Activated CD8-positive, alpha-beta memory T cell treated with anti-CD3 and anti-CD28 coated beads for 4 hours (primary cell): ENCODE results near the gene KLHL15.
"Not testable (repeated sequence)": the region's sequence is repeated elsewhere in the genome, so short reads cannot be mapped to it uniquely, and the experiment has no call there.

Source experiments
- DNase-seq, 2 donors: peaks; one replicate each; pipeline ENCODE4 v3.0.0-alpha.2; 2020; ENCODE audit warnings: low read depth in 2 of 2

KLHL15 gene

GRCh38 chrX:24027086-24027485, at the start of gene KLHL15:
Gene KLHL15, minus strand, starts transcription at chrX:24027186. Its CDS starts 20,493 bp downstream, at chrX:24006693.
- DNase-seq = no peak

GRCh38 chrX:24069877-24070276, 42.9 kb upstream of the KLHL15 start:
- DNase-seq = no peak

- no peak for DNase-seq
Measured at GRCh38 chrX:24063488-24063887, 36.5 kb upstream of the KLHL15 start.

- DNase-seq = peak in 1 of 2 donors; percentile 0
Measured at GRCh38 chrX:24055043-24055356, 28.0 kb upstream of the KLHL15 start.

- peak; percentile 66 to 77 for DNase-seq
Measured at GRCh38 chrX:24054182-24055042, 27.4 kb upstream of the KLHL15 start, which contains the start of gene EIF2S3. Gene EIF2S3, plus strand, starts transcription at chrX:24054956. Its CDS starts 13 bp downstream, at chrX:24054969.

- not testable (repeated sequence) for DNase-seq
Measured at GRCh38 chrX:24050522-24051318, 23.7 kb upstream of the KLHL15 start.

GRCh38 chrX:24049643-24050042, 22.7 kb upstream of the KLHL15 start:
- DNase-seq = not testable (repeated sequence)

- not testable (repeated sequence) for DNase-seq
Measured at GRCh38 chrX:24046060-24046459, 19.1 kb upstream of the KLHL15 start.

- DNase-seq = no peak
Measured at GRCh38 chrX:24037729-24038128, 10.7 kb upstream of the KLHL15 start.

- DNase-seq = no peak
Measured at GRCh38 chrX:24034485-24034884, 7.5 kb upstream of the KLHL15 start.

GRCh38 chrX:24030597-24030996, 3.6 kb upstream of the KLHL15 start:
- no peak for DNase-seq

GRCh38 chrX:24027985-24028384, 999 bp upstream of the KLHL15 start:
- no peak for DNase-seq

- DNase-seq = no peak
Measured at GRCh38 chrX:24026432-24026831, 554 bp downstream of the KLHL15 start.

- DNase-seq = no peak
Measured at GRCh38 chrX:24025741-24026403, 1.1 kb downstream of the KLHL15 start.

GRCh38 chrX:24024819-24025740, 1.9 kb downstream of the KLHL15 start:
- peak; percentile 57 to 58 for DNase-seq

- DNase-seq = no peak
Measured at GRCh38 chrX:24023972-24024669, 2.9 kb downstream of the KLHL15 start.

GRCh38 chrX:24023544-24023943, 3.4 kb downstream of the KLHL15 start:
- no peak for DNase-seq

GRCh38 chrX:24020306-24020876, 6.6 kb downstream of the KLHL15 start:
- no peak for DNase-seq

GRCh38 chrX:24019448-24019847, 7.5 kb downstream of the KLHL15 start:
- DNase-seq = no peak

GRCh38 chrX:24018809-24019208, 8.2 kb downstream of the KLHL15 start:
- DNase-seq = no peak
